Keratinocyte (primary cell): ENCODE results near the gene MRPL43. TPM values are rescaled to one million over a fixed set of nuclear protein-coding genes. Genes with fewer than 3 reads are reported as not detected.

Source experiments
- DNase-seq: peaks from one replicate; pipeline ENCODE4 v3.0.0-alpha.2; 2011; ENCODE audit warnings: low read depth, missing footprints, low spot score
- FAIRE-seq: peaks from 2 replicates; lab custom pipeline; 2011; peaks lifted over from hg19 to GRCh38; lab: Jason Lieb, UNC
- H2AFZ ChIP-seq: 2 replicates; pipeline ENCODE4 v1.6.0; 2012; ENCODE audit warnings: low read length, control low read depth, inconsistent platforms; ENCODE audit not compliant: control insufficient read depth
- H3K27ac ChIP-seq: 2 replicates; pipeline ENCODE4 v1.5.1; 2011; ENCODE audit warnings: low read length; ENCODE audit not compliant: control insufficient read depth, insufficient read depth
- H3K27me3 ChIP-seq: 3 replicates; pipeline ENCODE4 v1.6.0; 2011; ENCODE audit warnings: low read length; ENCODE audit not compliant: control insufficient read depth, insufficient read depth; ENCODE audit errors: extremely low read depth
- H3K36me3 ChIP-seq, 2 experiments: 2 replicates in 1 of 2; 3 replicates in 1 of 2; pipeline ENCODE4 v1.5.1; 2011; ENCODE audit warnings: low read length in 2 of 2, mild to moderate bottlenecking in 1 of 2; ENCODE audit not compliant: control insufficient read depth in 2 of 2, insufficient read depth in 2 of 2; ENCODE audit errors: extremely low read depth in 1 of 2
- H3K4me1 ChIP-seq: 3 replicates; pipeline ENCODE4 v1.5.1; 2011; ENCODE audit warnings: low read length; ENCODE audit not compliant: control insufficient read depth, insufficient read depth; ENCODE audit errors: extremely low read depth
- H3K4me2 ChIP-seq: 3 replicates; pipeline ENCODE4 v1.6.0; 2011; ENCODE audit warnings: low read depth, low read length; ENCODE audit not compliant: control insufficient read depth, insufficient read depth; ENCODE audit errors: extremely low read depth
- H3K4me3 ChIP-seq, 3 experiments: fragments of 200-600 bp in 1 of 3; sonication (generic) in 1 of 3; 2 replicates in 2 of 3; 3 replicates in 1 of 3; pipeline ENCODE4 v1.5.1; 2011 to 2016; ENCODE audit warnings: low read length in 3 of 3, mild to moderate bottlenecking in 3 of 3, control low read depth in 2 of 3, inconsistent platforms in 1 of 3, low read depth in 1 of 3, mixed read lengths in 1 of 3, mixed run types in 1 of 3, moderate library complexity in 1 of 3; ENCODE audit not compliant: control insufficient read depth in 2 of 3, insufficient read depth in 2 of 3; ENCODE audit errors: extremely low read depth in 1 of 3
- H3K79me2 ChIP-seq: 2 replicates; pipeline ENCODE4 v1.6.0; 2012; ENCODE audit warnings: low read length; ENCODE audit not compliant: control insufficient read depth, insufficient read depth
- H3K9ac ChIP-seq: 3 replicates; pipeline ENCODE4 v1.6.0; 2011; ENCODE audit warnings: low read length; ENCODE audit not compliant: control insufficient read depth, insufficient read depth; ENCODE audit errors: extremely low read depth
- H3K9me1 ChIP-seq: 3 replicates; pipeline ENCODE4 v1.6.0; 2011; ENCODE audit warnings: low read length; ENCODE audit not compliant: control insufficient read depth, insufficient read depth; ENCODE audit errors: extremely low read depth
- H3K9me3 ChIP-seq: 2 replicates; pipeline ENCODE4 v1.5.1; 2012; ENCODE audit warnings: low read depth, low read length; ENCODE audit not compliant: control insufficient read depth
- H4K20me1 ChIP-seq: 3 replicates; pipeline ENCODE4 v1.6.0; 2011; ENCODE audit warnings: low read length; ENCODE audit not compliant: control insufficient read depth, insufficient read depth; ENCODE audit errors: extremely low read depth
- EZH2 ChIP-seq: IDR thresholded peaks from one replicate; pipeline ENCODE4 v1.6.1; 2012; ENCODE audit warnings: inconsistent platforms, mild to moderate bottlenecking, low read length, moderate library complexity
- dilution Hi-C: fragments of 300-500 bp; cut with MboI; formaldehyde crosslinking; loops from one replicate; pipeline ENCODE4 v1.7.0; 2020; ENCODE audit warnings: low sequenced_read_pairs; ENCODE audit not compliant: extremely low pct_ligation_motif_present
- polyA plus RNA-seq, 5 experiments: library from polyadenylated mRNA; depleted of rRNA in 3 of 5; stranded (reverse) in 3 of 5; stranded (forward) in 1 of 5; unstranded in 1 of 5; fragments of >200 nt; gene quantifications; 1 replicate in 1 of 5; 2 replicates in 3 of 5; 3 replicates in 1 of 5; pipeline versions ENCODE4 v1.2.1 to v1.2.3, GENCODE V29; 2011 to 2012; ENCODE audit warnings: missing spikeins in 2 of 5, low read depth in 1 of 5, low replicate concordance in 1 of 5
- TF ChIP-seq, protein P1 (sequence below), 3 experiments: IDR thresholded peaks in 1 of 3; conservative IDR thresholded peaks in 1 of 3; optimal IDR thresholded peaks in 1 of 3; 2 replicates in 2 of 3; 3 replicates in 1 of 3; pipeline versions ENCODE3 to v1.5.1; 2011; ENCODE audit warnings: low read length in 3 of 3, mild to moderate bottlenecking in 3 of 3, moderate library complexity in 2 of 3, control low read depth in 1 of 3, inconsistent platforms in 1 of 3; ENCODE audit not compliant: insufficient read depth in 2 of 3; ENCODE audit errors: extremely low read depth in 1 of 3

The MRPL43 gene
- polyA plus RNA-seq, 1 donor (not counting 4 experiments of a cell fraction or from before 2014, with no cell fraction given): 71.1 TPM

DNA sequence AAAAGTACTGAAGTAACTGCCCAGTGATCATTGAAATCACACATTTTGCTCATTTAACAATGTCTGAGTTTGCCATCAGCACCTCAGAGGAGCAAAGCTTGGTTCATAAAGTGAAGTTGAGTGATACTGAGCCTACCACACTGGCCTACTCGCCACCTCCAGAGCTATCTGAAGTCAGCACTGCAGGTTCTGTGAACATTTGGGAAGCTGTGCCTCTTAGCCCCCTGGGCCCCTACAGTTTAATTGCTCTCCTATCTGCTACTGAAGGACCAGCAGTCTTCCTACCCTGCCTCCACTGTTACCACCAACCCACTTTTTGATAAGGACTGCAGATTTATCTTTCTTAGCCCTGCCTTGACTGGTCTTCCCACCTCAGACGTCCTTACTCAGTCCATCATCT lies 20.0 kb downstream of the MRPL43 start:
- DNase-seq (no peak), FAIRE-seq (no peak)
- H3K9ac ChIP-seq: no peak overlapping the region
- no peak overlapping the region for H3K4me3 ChIP-seq
- H3K9me1 ChIP-seq: peaks cover 2% of the 10 kb centered on the region
- no peaks in the 10 kb centered on the region for H3K9me3 ChIP-seq
- H3K27me3 ChIP-seq: no peaks in the 10 kb centered on the region
- no peak overlapping the region for H3K27ac ChIP-seq
- no peaks in the 10 kb centered on the region for H3K4me1 ChIP-seq
- no peak for TF ChIP-seq EZH2
- TF ChIP-seq, protein P1, sequence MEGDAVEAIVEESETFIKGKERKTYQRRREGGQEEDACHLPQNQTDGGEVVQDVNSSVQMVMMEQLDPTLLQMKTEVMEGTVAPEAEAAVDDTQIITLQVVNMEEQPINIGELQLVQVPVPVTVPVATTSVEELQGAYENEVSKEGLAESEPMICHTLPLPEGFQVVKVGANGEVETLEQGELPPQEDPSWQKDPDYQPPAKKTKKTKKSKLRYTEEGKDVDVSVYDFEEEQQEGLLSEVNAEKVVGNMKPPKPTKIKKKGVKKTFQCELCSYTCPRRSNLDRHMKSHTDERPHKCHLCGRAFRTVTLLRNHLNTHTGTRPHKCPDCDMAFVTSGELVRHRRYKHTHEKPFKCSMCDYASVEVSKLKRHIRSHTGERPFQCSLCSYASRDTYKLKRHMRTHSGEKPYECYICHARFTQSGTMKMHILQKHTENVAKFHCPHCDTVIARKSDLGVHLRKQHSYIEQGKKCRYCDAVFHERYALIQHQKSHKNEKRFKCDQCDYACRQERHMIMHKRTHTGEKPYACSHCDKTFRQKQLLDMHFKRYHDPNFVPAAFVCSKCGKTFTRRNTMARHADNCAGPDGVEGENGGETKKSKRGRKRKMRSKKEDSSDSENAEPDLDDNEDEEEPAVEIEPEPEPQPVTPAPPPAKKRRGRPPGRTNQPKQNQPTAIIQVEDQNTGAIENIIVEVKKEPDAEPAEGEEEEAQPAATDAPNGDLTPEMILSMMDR (optimal IDR thresholded peaks at IDR 0.05 in 1 of 3, IDR thresholded peaks at IDR 0.05 in 1 of 3, conservative IDR thresholded peaks at IDR 0.05 in 1 of 3; ENCODE audit: extremely low read depth in 1 of 3, insufficient read depth in 2 of 3, low read length in 3 of 3): no peak
- dilution Hi-C loops: no loop called here
- H2AFZ ChIP-seq: no peak overlapping the region
- H3K4me2 ChIP-seq: no peak overlapping the region
- H3K36me3 ChIP-seq: peaks cover 0 to 5% of the 10 kb centered on the region in 2 experiments
- H4K20me1 ChIP-seq: no peaks in the 10 kb centered on the region
- H3K79me2 ChIP-seq: no peaks in the 10 kb centered on the region

DNA sequence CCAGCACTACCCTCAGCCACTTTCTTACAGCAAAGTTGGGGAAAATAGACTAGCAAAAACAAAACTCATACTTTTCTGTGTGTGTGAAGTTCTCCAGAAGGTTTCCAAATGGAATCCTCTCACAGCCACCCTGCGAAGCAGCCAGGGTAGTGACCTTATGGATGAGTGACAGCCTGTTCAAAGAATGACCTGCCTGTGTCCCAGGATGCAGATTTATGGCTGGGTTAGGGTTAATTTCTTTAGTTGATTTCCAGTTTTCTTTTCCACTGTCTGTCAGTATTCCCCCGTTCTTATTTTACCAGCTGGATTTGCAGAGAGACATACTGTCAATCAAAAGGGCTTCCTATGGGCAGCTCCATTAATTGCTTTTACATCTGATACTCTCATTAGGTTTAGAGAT lies 20.4 kb downstream of the MRPL43 start:
- Histone ChIP-seq H2AFZ (no peak overlapping the region), H3K79me2 (no peaks in the 10 kb centered on the region), H3K36me3 (peaks cover 0 to 10% of the 10 kb centered on the region in 2 experiments), H3K9ac (no peak overlapping the region), H4K20me1 (no peaks in the 10 kb centered on the region), H3K27me3 (no peaks in the 10 kb centered on the region), H3K9me1 (peaks cover 2% of the 10 kb centered on the region), H3K27ac (no peak overlapping the region), H3K9me3 (no peaks in the 10 kb centered on the region), H3K4me2 (no peak overlapping the region), H3K4me1 (no peaks in the 10 kb centered on the region), H3K4me3 (no peak overlapping the region)
- dilution Hi-C loops: no loop called here
- DNase-seq: no peak
- no peak for FAIRE-seq
- TF ChIP-seq, protein P1 (optimal IDR thresholded peaks at IDR 0.05 in 1 of 3, IDR thresholded peaks at IDR 0.05 in 1 of 3, conservative IDR thresholded peaks at IDR 0.05 in 1 of 3; ENCODE audit: extremely low read depth in 1 of 3, insufficient read depth in 2 of 3, low read length in 3 of 3): no peak
- TF ChIP-seq EZH2: no peak
